GM21367 (cell line): Measurements from ENCODE around the gene LACTBL1.

Experiments used
- ATAC-seq: cut with Tn5 transposase; IDR thresholded peaks from one replicate; pipeline ENCODE4 v1.9.1; 2021; ENCODE audit not compliant: unreplicated experiment

Gene LACTBL1

GRCh38 chr1:22914633-22915217 lies 57.9 kb downstream of the LACTBL1 start:
- ATAC-seq = no peak

- no peak for ATAC-seq
Observed at GRCh38 chr1:22914156-22914555, 58.5 kb downstream of the LACTBL1 start.

DNA sequence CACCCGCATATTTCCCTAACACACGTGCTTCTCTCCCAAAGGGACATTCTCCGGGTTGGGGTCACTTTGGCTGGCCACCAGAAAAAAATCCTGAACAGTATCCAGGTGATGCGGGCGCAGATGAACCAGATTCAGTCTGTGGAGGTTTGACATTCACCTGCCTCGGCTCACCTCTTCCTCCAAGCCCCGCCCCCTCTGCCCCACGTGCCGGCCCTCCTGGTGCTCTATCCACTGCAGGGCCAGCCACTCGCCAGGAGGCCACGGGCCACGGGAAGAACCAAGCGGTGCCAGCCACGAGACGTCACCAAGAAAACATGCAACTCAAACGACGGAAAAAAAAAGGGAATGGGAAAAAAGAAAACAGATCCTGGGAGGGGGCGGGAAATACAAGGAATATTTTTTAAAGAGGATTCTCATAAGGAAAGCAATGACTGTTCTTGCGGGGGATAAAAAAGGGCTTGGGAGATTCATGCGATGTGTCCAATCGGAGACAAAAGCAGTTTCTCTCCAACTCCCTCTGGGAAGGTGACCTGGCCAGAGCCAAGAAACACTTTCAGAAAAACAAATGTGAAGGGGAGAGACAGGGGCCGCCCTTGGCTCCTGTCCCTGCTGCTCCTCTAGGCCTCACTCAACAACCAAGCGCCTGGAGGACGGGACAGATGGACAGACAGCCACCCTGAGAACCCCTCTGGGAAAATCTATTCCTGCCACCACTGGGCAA lies 59.1 kb downstream of the LACTBL1 start:
- no peak for ATAC-seq

GRCh38 chr1:22912311-22912710 lies 60.4 kb downstream of the LACTBL1 start:
- ATAC-seq = no peak

- no peak for ATAC-seq
Observed at GRCh38 chr1:22910986-22911651, 61.5 kb downstream of the LACTBL1 start.

DNA sequence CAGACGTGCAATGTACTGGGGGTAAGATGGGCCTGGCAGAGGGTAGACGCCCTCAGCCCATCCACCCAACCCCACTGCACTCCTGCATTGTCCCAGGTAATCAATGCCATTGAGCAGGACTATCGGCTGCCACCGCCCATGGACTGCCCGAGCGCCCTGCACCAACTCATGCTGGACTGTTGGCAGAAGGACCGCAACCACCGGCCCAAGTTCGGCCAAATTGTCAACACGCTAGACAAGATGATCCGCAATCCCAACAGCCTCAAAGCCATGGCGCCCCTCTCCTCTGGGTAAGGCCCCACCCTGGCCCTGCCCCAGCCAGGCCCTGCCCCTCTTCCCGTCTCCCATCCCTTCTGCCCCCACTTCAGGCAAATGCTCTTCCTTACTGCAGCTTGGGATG lies 62.4 kb downstream of the LACTBL1 start:
- ATAC-seq = no peak

- ATAC-seq = no peak
Observed at GRCh38 chr1:22908880-22909426, 63.7 kb downstream of the LACTBL1 start.

- no peak for ATAC-seq
Observed at GRCh38 chr1:22907528-22907927, 65.1 kb downstream of the LACTBL1 start.

GRCh38 chr1:22906968-22907367 lies 65.7 kb downstream of the LACTBL1 start:
- no peak for ATAC-seq

DNA sequence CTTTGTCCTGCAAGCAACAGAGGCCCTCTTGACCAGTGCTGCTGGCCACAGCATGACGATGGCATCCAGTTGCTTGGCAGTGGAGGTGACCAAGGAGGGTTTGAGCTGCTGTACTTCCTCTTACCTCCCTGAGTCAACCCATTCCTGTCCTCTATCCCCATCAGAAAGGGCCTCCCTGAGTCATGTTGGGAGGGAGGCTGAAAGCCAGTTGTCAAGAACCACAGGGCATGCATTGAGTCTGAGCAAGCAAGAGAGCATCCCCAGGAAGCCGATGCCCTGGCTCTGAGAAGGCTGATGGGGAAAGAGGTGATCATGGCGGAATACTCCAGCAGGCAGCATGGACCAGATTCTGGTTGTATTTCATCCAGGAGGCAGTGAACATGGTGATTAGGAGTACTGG lies 69.6 kb downstream of the LACTBL1 start:
- no peak for ATAC-seq
